ENCODE results near the gene EDC3. TPM values are rescaled to one million over a fixed set of nuclear protein-coding genes. Genes with fewer than 3 reads are reported as not detected.

EDC3 gene
- total RNA-seq, 2 donors from 2014 or later = 11.5 to 16.2 TPM

- no peak overlapping the region for H3K27ac ChIP-seq
- H3K27me3 ChIP-seq (replicated peaks; ENCODE audit: insufficient read depth) = no peaks in the 10 kb centered on the region
- no peaks in the 10 kb centered on the region for H3K4me1 ChIP-seq (ENCODE audit: control insufficient read depth in 1 of 2, low read depth in 2 of 2)
- ATAC-seq (ENCODE audit: insufficient number of reproducible peaks, low FRiP score, low read depth) = no peak
- no peaks in the 10 kb centered on the region for H3K36me3 ChIP-seq
- no peak for TF ChIP-seq CTCF (IDR thresholded peaks at IDR 0.05)
- H3K9me3 ChIP-seq = no peaks in the 10 kb centered on the region
- no peak for DNase-seq (ENCODE audit: low spot score)
- H3K4me3 ChIP-seq = no peak overlapping the region
These were observed 90.1 kb downstream of the EDC3 start for GRCh38 chr15:74605795-74606150.

GRCh38 chr15:74604983-74605794 is 90.6 kb downstream of the EDC3 start:
- Histone ChIP-seq H3K27ac (no peak overlapping the region), H3K36me3 (no peaks in the 10 kb centered on the region), H3K4me3 (no peak overlapping the region), H3K27me3 (replicated peaks; ENCODE audit: insufficient read depth) (no peaks in the 10 kb centered on the region), H3K4me1 (ENCODE audit: control insufficient read depth in 1 of 2, low read depth in 2 of 2) (no peaks in the 10 kb centered on the region), H3K9me3 (no peaks in the 10 kb centered on the region)
- ATAC-seq (ENCODE audit: insufficient number of reproducible peaks, low FRiP score, low read depth) (no peak), DNase-seq (ENCODE audit: low spot score) (no peak)
- TF ChIP-seq CTCF (IDR thresholded peaks at IDR 0.05) = no peak

- Histone ChIP-seq H3K27ac (no peak overlapping the region), H3K9me3 (no peaks in the 10 kb centered on the region), H3K27me3 (replicated peaks; ENCODE audit: insufficient read depth) (no peaks in the 10 kb centered on the region), H3K36me3 (no peaks in the 10 kb centered on the region), H3K4me3 (no peak overlapping the region), H3K4me1 (ENCODE audit: control insufficient read depth in 1 of 2, low read depth in 2 of 2) (peaks cover 6 to 9% of the 10 kb centered on the region in 2 donors)
- ATAC-seq (ENCODE audit: insufficient number of reproducible peaks, low FRiP score, low read depth) = no peak
- TF ChIP-seq CTCF (IDR thresholded peaks at IDR 0.05) = no peak
- no peak for DNase-seq (ENCODE audit: low spot score)
These were observed 91.8 kb downstream of the EDC3 start for GRCh38 chr15:74603789-74604705.

GRCh38 chr15:74603026-74603788 is 92.6 kb downstream of the EDC3 start:
- Histone ChIP-seq H3K4me1 (ENCODE audit: control insufficient read depth in 1 of 2, low read depth in 2 of 2) (peaks cover 7 to 13% of the 10 kb centered on the region in 2 donors), H3K36me3 (no peaks in the 10 kb centered on the region)
- TF ChIP-seq CTCF (IDR thresholded peaks at IDR 0.05) = no peak

More at GRCh38 chr15:74603026-74603788, 92.6 kb downstream of the EDC3 start:
- DNase-seq (ENCODE audit: low spot score) (no peak), ATAC-seq (ENCODE audit: insufficient number of reproducible peaks, low FRiP score, low read depth) (no peak)
- Histone ChIP-seq H3K27ac (no peak overlapping the region), H3K9me3 (no peaks in the 10 kb centered on the region), H3K4me3 (no peak overlapping the region), H3K27me3 (replicated peaks; ENCODE audit: insufficient read depth) (no peaks in the 10 kb centered on the region)
